ENCODE data around the gene TEAD1.

TEAD1 gene

DNA sequence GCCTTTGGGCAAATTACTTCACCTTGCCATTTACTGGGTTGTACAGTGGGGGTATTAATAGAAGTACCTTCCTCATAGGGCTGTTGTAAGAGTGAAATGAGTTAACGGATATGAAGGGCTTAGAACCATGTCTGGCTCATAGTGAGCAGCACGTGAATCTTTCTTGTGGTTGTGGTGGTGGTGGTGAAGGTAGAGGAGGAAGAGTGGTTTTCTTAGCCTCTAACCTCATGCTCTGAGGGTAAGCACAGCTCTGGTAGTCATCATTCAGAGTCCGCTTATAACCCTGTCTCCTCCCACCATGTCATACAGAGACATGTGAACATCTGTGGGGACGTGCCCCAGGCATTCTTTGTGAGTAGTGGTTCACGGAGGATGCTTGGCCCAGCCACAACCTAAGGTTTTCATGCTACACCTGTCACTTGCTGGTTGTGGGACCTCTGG, 43.6 kb downstream of the TEAD1 start:
- H3K14ac ChIP-seq (ENCODE audit: low read length) = no peak overlapping the region
- no peak overlapping the region for H3K4me3 ChIP-seq (ENCODE audit: low read length in 2 of 2)
- H2AK5ac ChIP-seq (ENCODE audit: low read depth, low read length) = no peak overlapping the region
- H3K4me2 ChIP-seq (ENCODE audit: insufficient read depth, low read length, poor library complexity, severe bottlenecking) = no peak overlapping the region
- peaks cover 2 to 22% of the 10 kb centered on the region in 2 donors for H3K36me3 ChIP-seq (replicated peaks in 1 of 2; ENCODE audit: control insufficient read depth in 2 of 2, insufficient read depth in 2 of 2, low read length in 2 of 2)
- H4K91ac ChIP-seq (ENCODE audit: low read depth, low read length, poor library complexity) = no peak overlapping the region
- peaks cover 13% of the 10 kb centered on the region for H3K79me1 ChIP-seq (ENCODE audit: low read depth, low read length)
- no peak overlapping the region for H4K8ac ChIP-seq (ENCODE audit: low read depth, low read length)
- no peak overlapping the region for H2BK15ac ChIP-seq (ENCODE audit: low read length)
- no peak for DNase-seq (ENCODE audit: low spot score)
- no peaks in the 10 kb centered on the region for H3K9me3 ChIP-seq (replicated peaks in 1 of 2; ENCODE audit: control insufficient read depth in 2 of 2, insufficient read depth in 1 of 2, low read depth in 1 of 2, low read length in 2 of 2)
- H3K9ac ChIP-seq (ENCODE audit: low read depth, low read length, poor library complexity) = no peak overlapping the region
- H3K27ac ChIP-seq (replicated peaks; ENCODE audit: low read length) = no peak overlapping the region
- H3K18ac ChIP-seq (ENCODE audit: low read length) = no peak overlapping the region
- no CpG with 5 or more reads among the region's 5 CpGs for WGBS, 2 donors (ENCODE audit: extremely low coverage in 2 of 2, insufficient read length in 2 of 2, insufficient replicate concordance in 1 of 2)
- no peak overlapping the region for H2BK5ac ChIP-seq (ENCODE audit: low read length)
- no peak overlapping the region for H2BK12ac ChIP-seq (ENCODE audit: low read length)
- H3K23ac ChIP-seq (ENCODE audit: low read depth, low read length, poor library complexity) = no peak overlapping the region
- H3K4ac ChIP-seq (ENCODE audit: low read length) = no peak overlapping the region
- no peak overlapping the region for H2BK120ac ChIP-seq (ENCODE audit: low read depth, low read length)
- no peak overlapping the region for H2AFZ ChIP-seq (ENCODE audit: low read length)
- peaks cover 23 to 44% of the 10 kb centered on the region in 2 donors for H3K4me1 ChIP-seq (ENCODE audit: control insufficient read depth in 2 of 2, insufficient read depth in 1 of 2, low read depth in 1 of 2, low read length in 2 of 2)
- H3K27me3 ChIP-seq (ENCODE audit: control insufficient read depth in 3 of 3, insufficient read depth in 3 of 3, low read depth in 1 of 3, low read length in 3 of 3) = no peaks in the 10 kb centered on the region

DNA sequence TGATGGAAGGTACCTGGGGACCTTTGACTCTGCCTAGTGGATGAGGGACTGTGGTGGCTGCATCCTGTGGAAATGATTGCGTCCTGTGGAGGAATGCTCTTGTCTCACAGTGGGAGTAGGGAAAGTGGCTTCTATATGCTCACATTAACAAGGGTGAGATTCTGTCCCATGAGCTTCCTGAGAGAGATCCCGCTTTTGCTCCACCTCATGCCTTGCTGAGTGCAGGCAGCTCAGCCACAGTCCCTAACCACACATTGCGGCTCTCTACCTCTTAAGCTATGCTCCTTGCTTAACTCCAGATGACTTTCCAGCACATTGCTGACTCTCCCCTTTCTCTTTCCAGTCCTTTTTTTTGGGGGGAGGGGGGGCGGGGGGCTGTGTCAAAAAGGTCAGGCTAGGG, 45.0 kb downstream of the TEAD1 start:
- Histone ChIP-seq H3K9ac (ENCODE audit: low read depth, low read length, poor library complexity) (no peak overlapping the region), H2BK15ac (ENCODE audit: low read length) (no peak overlapping the region), H2BK12ac (ENCODE audit: low read length) (no peak overlapping the region), H3K36me3 (replicated peaks in 1 of 2; ENCODE audit: control insufficient read depth in 2 of 2, insufficient read depth in 2 of 2, low read length in 2 of 2) (peaks cover 2 to 22% of the 10 kb centered on the region in 2 donors), H3K79me1 (ENCODE audit: low read depth, low read length) (peaks cover 13% of the 10 kb centered on the region), H2BK120ac (ENCODE audit: low read depth, low read length) (no peak overlapping the region), H3K27me3 (ENCODE audit: control insufficient read depth in 3 of 3, insufficient read depth in 3 of 3, low read depth in 1 of 3, low read length in 3 of 3) (no peaks in the 10 kb centered on the region), H4K91ac (ENCODE audit: low read depth, low read length, poor library complexity) (no peak overlapping the region), H3K4ac (ENCODE audit: low read length) (no peak overlapping the region), H2AK5ac (ENCODE audit: low read depth, low read length) (no peak overlapping the region), H3K4me1 (ENCODE audit: control insufficient read depth in 2 of 2, insufficient read depth in 1 of 2, low read depth in 1 of 2, low read length in 2 of 2) (peaks cover 37 to 51% of the 10 kb centered on the region in 2 donors), H2BK5ac (ENCODE audit: low read length) (no peak overlapping the region), H3K4me2 (ENCODE audit: insufficient read depth, low read length, poor library complexity, severe bottlenecking) (peak overlapping the region; percentile 32), H3K18ac (ENCODE audit: low read length) (peak overlapping the region; percentile 50), H2AFZ (ENCODE audit: low read length) (no peak overlapping the region), H4K8ac (ENCODE audit: low read depth, low read length) (no peak overlapping the region), H3K14ac (ENCODE audit: low read length) (no peak overlapping the region), H3K27ac (replicated peaks; ENCODE audit: low read length) (peak overlapping the region; percentile 70), H3K9me3 (replicated peaks in 1 of 2; ENCODE audit: control insufficient read depth in 2 of 2, insufficient read depth in 1 of 2, low read depth in 1 of 2, low read length in 2 of 2) (no peaks in the 10 kb centered on the region), H3K23ac (ENCODE audit: low read depth, low read length, poor library complexity) (no peak overlapping the region), H3K4me3 (ENCODE audit: low read length in 2 of 2) (peak overlapping the region in 1 of 2 donors; percentile 61)
- WGBS, 2 donors (ENCODE audit: extremely low coverage in 2 of 2, insufficient read length in 2 of 2, insufficient replicate concordance in 1 of 2) = no CpG with 5 or more reads among the region's 4 CpGs
- DNase-seq (ENCODE audit: low spot score) = peak; percentile 20

DNA sequence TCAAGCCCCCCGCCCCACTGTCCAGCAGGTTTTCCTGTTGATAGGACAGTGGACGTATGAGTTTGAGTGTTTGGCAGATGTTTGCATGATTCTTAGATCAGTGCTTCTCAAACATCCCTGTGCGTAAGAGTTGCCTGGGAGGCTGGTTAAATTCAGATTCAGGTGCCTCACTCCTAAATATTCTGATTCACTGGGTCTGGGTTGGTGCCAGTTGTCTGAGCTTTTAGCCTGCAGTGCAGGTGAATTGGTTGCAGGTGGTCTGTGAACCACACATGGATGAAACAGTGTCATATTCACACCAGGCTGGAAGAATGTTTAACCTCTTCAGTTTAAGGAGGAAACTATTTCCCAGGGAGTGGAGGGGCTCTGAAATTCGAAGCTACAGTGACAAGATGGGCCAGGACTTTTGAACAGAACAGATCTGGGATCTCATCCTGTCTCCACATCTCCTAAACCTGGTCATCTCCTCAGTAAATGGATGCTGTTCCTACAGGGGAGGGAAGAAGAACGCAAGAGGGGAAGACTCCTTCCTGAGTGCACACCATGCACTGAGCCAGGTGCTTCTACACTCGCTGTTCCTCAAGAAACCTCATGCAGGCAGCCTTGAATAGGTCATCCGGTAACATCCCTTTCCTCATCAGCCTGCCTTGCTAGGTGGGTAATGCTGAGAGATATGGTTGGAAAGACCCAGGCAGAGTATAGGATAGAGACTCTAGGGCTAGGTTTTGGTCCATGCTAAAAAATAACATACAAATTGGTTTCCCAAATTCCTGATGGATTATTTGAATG, 47.8 kb downstream of the TEAD1 start:
- H3K4me3 ChIP-seq (ENCODE audit: low read length in 2 of 2) = no peak overlapping the region
- H3K4ac ChIP-seq (ENCODE audit: low read length) = no peak overlapping the region
- no peak overlapping the region for H2AFZ ChIP-seq (ENCODE audit: low read length)
- no peak overlapping the region for H4K8ac ChIP-seq (ENCODE audit: low read depth, low read length)
- no peak overlapping the region for H3K18ac ChIP-seq (ENCODE audit: low read length)
- peaks cover 36 to 47% of the 10 kb centered on the region in 2 donors for H3K4me1 ChIP-seq (ENCODE audit: control insufficient read depth in 2 of 2, insufficient read depth in 1 of 2, low read depth in 1 of 2, low read length in 2 of 2)
- no peak overlapping the region for H4K91ac ChIP-seq (ENCODE audit: low read depth, low read length, poor library complexity)
- no peaks in the 10 kb centered on the region for H3K9me3 ChIP-seq (replicated peaks in 1 of 2; ENCODE audit: control insufficient read depth in 2 of 2, insufficient read depth in 1 of 2, low read depth in 1 of 2, low read length in 2 of 2)
- WGBS, 2 donors (ENCODE audit: extremely low coverage in 2 of 2, insufficient read length in 2 of 2, insufficient replicate concordance in 1 of 2) = no CpG with 5 or more reads among the region's 7 CpGs
- no peak overlapping the region for H3K14ac ChIP-seq (ENCODE audit: low read length)
- no peak overlapping the region for H2BK15ac ChIP-seq (ENCODE audit: low read length)
- no peak overlapping the region for H3K4me2 ChIP-seq (ENCODE audit: insufficient read depth, low read length, poor library complexity, severe bottlenecking)
- H3K27me3 ChIP-seq (ENCODE audit: control insufficient read depth in 3 of 3, insufficient read depth in 3 of 3, low read depth in 1 of 3, low read length in 3 of 3) = no peaks in the 10 kb centered on the region
- H3K9ac ChIP-seq (ENCODE audit: low read depth, low read length, poor library complexity) = no peak overlapping the region
- no peak overlapping the region for H3K23ac ChIP-seq (ENCODE audit: low read depth, low read length, poor library complexity)
- no peak overlapping the region for H2BK5ac ChIP-seq (ENCODE audit: low read length)
- no peak overlapping the region for H2AK5ac ChIP-seq (ENCODE audit: low read depth, low read length)
- H2BK12ac ChIP-seq (ENCODE audit: low read length) = no peak overlapping the region
- no peak overlapping the region for H2BK120ac ChIP-seq (ENCODE audit: low read depth, low read length)
- no peak overlapping the region for H3K27ac ChIP-seq (replicated peaks; ENCODE audit: low read length)
- H3K79me1 ChIP-seq (ENCODE audit: low read depth, low read length) = peaks cover 17% of the 10 kb centered on the region
- no peak for DNase-seq (ENCODE audit: low spot score)
- peaks cover 2 to 22% of the 10 kb centered on the region in 2 donors for H3K36me3 ChIP-seq (replicated peaks in 1 of 2; ENCODE audit: control insufficient read depth in 2 of 2, insufficient read depth in 2 of 2, low read length in 2 of 2)

DNA sequence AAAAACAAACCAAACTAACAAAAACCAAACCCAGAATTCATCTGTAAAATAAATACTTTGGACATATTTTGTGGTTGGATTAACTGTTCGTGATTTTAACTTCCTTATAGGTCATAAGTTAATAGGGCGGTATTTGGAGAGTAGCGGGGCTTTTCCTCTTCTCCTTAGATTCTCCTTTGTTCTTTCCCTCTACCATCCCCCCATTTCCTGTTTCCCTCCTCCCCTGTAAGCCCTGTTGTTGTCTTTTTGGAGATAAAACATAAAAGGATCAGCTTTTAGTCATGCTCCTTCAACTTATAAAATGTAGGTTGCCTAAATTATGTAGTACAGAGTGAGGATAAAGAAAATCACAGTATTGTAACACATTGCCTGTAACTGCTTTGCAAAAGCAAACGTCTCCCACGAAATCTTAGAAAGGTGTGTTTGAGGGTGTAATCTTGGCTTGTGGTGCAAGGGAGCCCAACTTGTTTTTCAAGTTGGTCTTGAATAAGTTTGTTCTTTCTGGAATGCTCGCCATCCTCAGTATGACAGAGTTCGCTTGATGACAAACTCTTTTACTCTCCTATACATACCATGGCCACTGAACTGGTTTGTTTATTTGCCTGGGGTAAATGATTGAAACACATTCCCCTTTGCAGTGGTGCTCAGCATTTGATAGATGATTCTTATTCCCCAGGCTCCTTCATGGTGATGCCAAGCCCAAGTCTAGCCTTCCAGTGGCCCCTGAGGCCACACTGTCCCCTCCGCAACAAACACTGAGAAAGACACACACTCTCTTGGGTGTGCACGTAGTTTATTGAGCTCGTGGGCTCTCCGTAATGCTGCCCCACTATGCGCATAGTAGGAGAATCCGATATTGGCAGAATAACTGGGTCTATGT, 49.4 kb downstream of the TEAD1 start:
- no peak overlapping the region for H4K91ac ChIP-seq (ENCODE audit: low read depth, low read length, poor library complexity)
- H3K4me1 ChIP-seq (ENCODE audit: control insufficient read depth in 2 of 2, insufficient read depth in 1 of 2, low read depth in 1 of 2, low read length in 2 of 2) = peaks cover 32 to 37% of the 10 kb centered on the region in 2 donors
- DNase-seq (ENCODE audit: low spot score) = no peak

More for the DNA sequence above, 49.4 kb downstream of the TEAD1 start:
- Histone ChIP-seq H2BK15ac (ENCODE audit: low read length) (no peak overlapping the region), H3K27ac (replicated peaks; ENCODE audit: low read length) (peak overlapping the region; percentile 50), H3K18ac (ENCODE audit: low read length) (no peak overlapping the region), H3K4me3 (ENCODE audit: low read length in 2 of 2) (no peak overlapping the region), H3K79me1 (ENCODE audit: low read depth, low read length) (peaks cover 17% of the 10 kb centered on the region), H3K9me3 (replicated peaks in 1 of 2; ENCODE audit: control insufficient read depth in 2 of 2, insufficient read depth in 1 of 2, low read depth in 1 of 2, low read length in 2 of 2) (no peaks in the 10 kb centered on the region), H3K4ac (ENCODE audit: low read length) (no peak overlapping the region), H3K36me3 (replicated peaks in 1 of 2; ENCODE audit: control insufficient read depth in 2 of 2, insufficient read depth in 2 of 2, low read length in 2 of 2) (peaks cover 0 to 17% of the 10 kb centered on the region in 2 donors), H3K4me2 (ENCODE audit: insufficient read depth, low read length, poor library complexity, severe bottlenecking) (no peak overlapping the region), H2BK5ac (ENCODE audit: low read length) (no peak overlapping the region), H2BK120ac (ENCODE audit: low read depth, low read length) (no peak overlapping the region), H2AK5ac (ENCODE audit: low read depth, low read length) (no peak overlapping the region), H3K27me3 (ENCODE audit: control insufficient read depth in 3 of 3, insufficient read depth in 3 of 3, low read depth in 1 of 3, low read length in 3 of 3) (no peaks in the 10 kb centered on the region), H3K23ac (ENCODE audit: low read depth, low read length, poor library complexity) (no peak overlapping the region), H3K14ac (ENCODE audit: low read length) (no peak overlapping the region), H2AFZ (ENCODE audit: low read length) (no peak overlapping the region), H3K9ac (ENCODE audit: low read depth, low read length, poor library complexity) (no peak overlapping the region), H4K8ac (ENCODE audit: low read depth, low read length) (no peak overlapping the region), H2BK12ac (ENCODE audit: low read length) (no peak overlapping the region)
- no CpG with 5 or more reads among the region's 13 CpGs for WGBS, 2 donors (ENCODE audit: extremely low coverage in 2 of 2, insufficient read length in 2 of 2, insufficient replicate concordance in 1 of 2)

All from neuronal stem cell (in vitro differentiated cells).